Globus pallidus (tissue), 1 donor: Measurements from ENCODE around the gene PCDH9.
"Not testable (repeated sequence)": the region's sequence is repeated elsewhere in the genome, so short reads cannot be mapped to it uniquely, and the experiment has no call there.

Experiments used
- DNase-seq: peaks from one replicate; pipeline ENCODE4 v3.0.0-alpha.2; 2015; ENCODE audit warnings: low spot score

The PCDH9 gene

GRCh38 chr13:66657165-66657881, 572.8 kb downstream of the PCDH9 start:
- DNase-seq, result peak; percentile 72

- no peak for DNase-seq
Observed at GRCh38 chr13:66655847-66656454, 574.2 kb downstream of the PCDH9 start.

- no peak for DNase-seq
Observed at GRCh38 chr13:66644855-66645460, 585.2 kb downstream of the PCDH9 start.

- no peak for DNase-seq
Observed at GRCh38 chr13:66640231-66640630, 589.9 kb downstream of the PCDH9 start.

GRCh38 chr13:66639044-66639443, 591.1 kb downstream of the PCDH9 start:
- DNase-seq, result no peak

GRCh38 chr13:66635526-66635925, 594.6 kb downstream of the PCDH9 start:
- DNase-seq, result no peak

- DNase-seq, result no peak
Observed at GRCh38 chr13:66634384-66634783, 595.8 kb downstream of the PCDH9 start.

- DNase-seq, result no peak
Observed at GRCh38 chr13:66627512-66627911, 602.6 kb downstream of the PCDH9 start.

- DNase-seq, result no peak
Observed at GRCh38 chr13:66624302-66624701, 605.8 kb downstream of the PCDH9 start.

- no peak for DNase-seq
Observed at GRCh38 chr13:66623129-66623820, 606.9 kb downstream of the PCDH9 start.

GRCh38 chr13:66621906-66622447, 608.2 kb downstream of the PCDH9 start:
- DNase-seq, result not testable (repeated sequence)

GRCh38 chr13:66618702-66619101, 611.4 kb downstream of the PCDH9 start:
- DNase-seq, result no peak

- DNase-seq, result no peak
Observed at GRCh38 chr13:66617786-66618185, 612.4 kb downstream of the PCDH9 start.

GRCh38 chr13:66612983-66613382, 617.2 kb downstream of the PCDH9 start:
- DNase-seq, result no peak

GRCh38 chr13:66586489-66586888, 643.6 kb downstream of the PCDH9 start:
- DNase-seq, result no peak

- DNase-seq, result no peak
Observed at GRCh38 chr13:66585669-66586203, 644.4 kb downstream of the PCDH9 start.

- DNase-seq, result no peak
Observed at GRCh38 chr13:66581675-66582074, 648.5 kb downstream of the PCDH9 start.

- no peak for DNase-seq
Observed at GRCh38 chr13:66578305-66578704, 651.8 kb downstream of the PCDH9 start.

GRCh38 chr13:66577358-66577757, 652.8 kb downstream of the PCDH9 start:
- DNase-seq, result no peak

- DNase-seq, result no peak
Observed at GRCh38 chr13:66576381-66576780, 653.8 kb downstream of the PCDH9 start.

GRCh38 chr13:66574606-66575005, 655.5 kb downstream of the PCDH9 start:
- DNase-seq, result no peak

- no peak for DNase-seq
Observed at GRCh38 chr13:66567899-66568612, 662.1 kb downstream of the PCDH9 start.
